Measurements from ENCODE around the gene CCDC149.

DNA sequence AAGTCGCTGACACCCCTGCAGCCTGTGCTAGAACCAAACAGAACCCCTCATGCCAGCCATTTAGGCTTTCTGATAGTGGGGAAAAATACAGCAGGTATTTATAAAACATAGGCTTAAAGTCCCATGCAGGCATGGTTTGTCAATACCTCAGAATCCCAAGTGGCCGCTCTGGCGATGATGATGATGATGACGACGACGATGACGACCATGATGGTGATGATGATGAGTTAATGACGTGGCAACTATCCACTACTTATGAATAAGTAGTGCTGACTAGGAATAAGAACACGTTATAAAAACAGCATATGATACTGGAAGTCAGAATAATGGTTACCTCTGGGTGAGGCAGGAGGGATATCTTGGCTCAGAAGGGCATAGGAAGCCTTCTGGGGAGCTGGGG is 18.0 kb downstream of the CCDC149 start:
- TF ChIP-seq, protein P1, sequence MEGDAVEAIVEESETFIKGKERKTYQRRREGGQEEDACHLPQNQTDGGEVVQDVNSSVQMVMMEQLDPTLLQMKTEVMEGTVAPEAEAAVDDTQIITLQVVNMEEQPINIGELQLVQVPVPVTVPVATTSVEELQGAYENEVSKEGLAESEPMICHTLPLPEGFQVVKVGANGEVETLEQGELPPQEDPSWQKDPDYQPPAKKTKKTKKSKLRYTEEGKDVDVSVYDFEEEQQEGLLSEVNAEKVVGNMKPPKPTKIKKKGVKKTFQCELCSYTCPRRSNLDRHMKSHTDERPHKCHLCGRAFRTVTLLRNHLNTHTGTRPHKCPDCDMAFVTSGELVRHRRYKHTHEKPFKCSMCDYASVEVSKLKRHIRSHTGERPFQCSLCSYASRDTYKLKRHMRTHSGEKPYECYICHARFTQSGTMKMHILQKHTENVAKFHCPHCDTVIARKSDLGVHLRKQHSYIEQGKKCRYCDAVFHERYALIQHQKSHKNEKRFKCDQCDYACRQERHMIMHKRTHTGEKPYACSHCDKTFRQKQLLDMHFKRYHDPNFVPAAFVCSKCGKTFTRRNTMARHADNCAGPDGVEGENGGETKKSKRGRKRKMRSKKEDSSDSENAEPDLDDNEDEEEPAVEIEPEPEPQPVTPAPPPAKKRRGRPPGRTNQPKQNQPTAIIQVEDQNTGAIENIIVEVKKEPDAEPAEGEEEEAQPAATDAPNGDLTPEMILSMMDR (conservative IDR thresholded peaks at IDR 0.05) = no peak
- TF ChIP-seq ZFX (IDR thresholded peaks at IDR 0.05) = no peak
